NCI-H748 treated with DMSO at 0.1 percent for 48 hours (cell line): ENCODE results near the gene SCN9A.
"Not testable (repeated sequence)": the region's sequence is repeated elsewhere in the genome, so short reads cannot be mapped to it uniquely, and the experiment has no call there.

Experiments used
- DNase-seq: peaks from one replicate; lab custom pipeline; 2025; lab: John Stamatoyannopoulos, UW

Gene SCN9A

DNA sequence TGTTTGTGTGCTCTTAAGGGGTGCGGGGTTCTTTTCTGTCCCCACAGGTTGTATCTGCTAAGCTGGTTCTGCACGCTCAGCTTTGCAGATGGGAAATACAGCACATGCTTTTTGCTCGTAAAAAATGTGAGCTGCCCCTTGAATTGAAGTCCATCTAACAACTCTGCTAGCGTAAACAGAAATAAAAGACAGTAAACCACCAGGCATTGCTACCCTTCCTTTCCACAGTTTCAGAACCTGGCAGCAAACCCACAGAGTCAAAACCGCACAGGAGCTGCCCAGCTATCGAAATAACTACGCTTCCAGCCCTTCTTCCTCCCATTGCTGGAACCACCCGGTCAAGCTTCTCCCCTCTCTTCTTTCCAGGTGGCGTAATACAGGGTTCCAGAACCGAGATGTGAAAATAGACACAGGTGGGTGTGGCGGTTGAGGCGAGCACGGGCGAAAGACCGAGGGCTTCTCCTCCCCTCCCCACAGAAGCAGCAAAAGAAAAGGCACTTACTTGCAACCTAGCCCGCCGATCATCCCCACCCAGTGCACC lies 479 bp downstream of the SCN9A start:
- peak; percentile 91 for DNase-seq

DNA sequence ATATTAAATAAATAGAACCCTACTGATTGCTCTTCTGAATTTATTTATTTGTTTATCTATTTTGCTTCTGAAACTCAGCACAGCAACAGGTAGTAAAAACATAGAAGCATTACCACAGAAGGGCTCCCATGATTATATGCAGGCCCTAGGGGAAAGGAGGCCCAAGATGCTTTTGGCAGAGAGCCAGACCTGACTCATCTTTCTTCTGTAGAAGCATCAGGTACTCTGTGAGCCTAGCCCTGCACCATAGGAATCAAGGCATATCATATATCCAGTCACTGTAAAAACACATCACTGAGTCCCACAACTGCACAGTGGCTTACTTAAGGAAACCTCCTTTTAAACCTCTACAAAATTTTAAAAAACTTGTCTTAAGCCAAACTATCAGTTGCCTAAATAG lies 1.8 kb downstream of the SCN9A start:
- peak; percentile 76 for DNase-seq

DNA sequence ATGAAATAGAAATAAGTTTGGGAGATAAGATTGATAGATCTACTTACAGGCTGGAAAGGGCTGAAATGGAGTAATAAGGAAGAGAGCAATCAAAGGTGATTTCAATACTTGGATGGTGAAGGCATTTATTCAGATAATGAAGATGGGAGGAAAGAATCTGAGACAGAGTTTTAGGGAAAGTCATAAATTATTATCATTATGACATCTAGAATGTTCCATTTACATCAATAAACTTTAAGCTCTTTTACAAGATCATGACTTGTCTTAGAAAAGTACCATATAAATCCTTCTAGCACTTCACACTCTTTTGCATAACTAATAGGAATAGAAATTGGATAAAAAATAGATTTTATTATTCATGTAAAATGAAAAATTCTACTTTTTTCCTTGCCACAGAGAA lies 2.2 kb downstream of the SCN9A start:
- DNase-seq, result no peak

DNA sequence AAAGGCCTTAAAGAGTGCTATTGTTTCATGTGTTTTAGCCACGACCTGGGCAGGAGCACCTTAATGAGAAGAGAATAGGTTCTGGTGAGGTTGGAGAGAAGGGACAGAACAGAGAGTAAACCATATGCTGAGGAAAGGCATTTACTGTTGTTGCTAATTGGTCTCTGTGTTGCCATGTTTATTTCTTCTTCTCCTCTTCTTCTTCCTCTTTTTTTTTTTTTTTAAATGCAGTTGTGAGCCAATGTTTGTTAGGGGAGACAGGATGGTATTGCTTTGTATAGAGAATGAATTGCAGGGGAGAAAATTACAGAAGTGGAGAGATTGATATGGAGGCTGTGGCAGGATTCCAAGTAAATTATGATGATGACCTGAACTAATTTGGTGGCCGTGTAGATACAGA lies 2.6 kb downstream of the SCN9A start:
- DNase-seq, result peak; percentile 74

DNA sequence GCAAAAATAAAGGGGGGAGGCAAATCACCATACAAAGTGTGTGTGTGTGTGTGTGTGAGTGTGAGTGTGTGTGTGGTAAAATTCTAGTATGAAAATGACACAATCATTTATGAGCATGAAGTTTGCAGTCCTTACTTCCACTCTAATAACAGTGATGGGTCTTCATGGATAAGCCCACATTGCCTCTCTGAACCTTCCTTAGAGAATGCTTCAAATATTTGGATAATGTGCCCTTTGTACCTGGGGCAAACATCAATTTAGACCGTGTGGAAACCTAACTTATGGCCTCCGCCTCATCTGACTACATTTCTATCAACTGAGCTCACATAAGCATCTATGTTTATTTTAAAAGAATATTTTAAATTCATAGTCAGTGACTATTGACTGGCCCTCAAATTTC lies 3.7 kb downstream of the SCN9A start:
- no peak for DNase-seq

DNA sequence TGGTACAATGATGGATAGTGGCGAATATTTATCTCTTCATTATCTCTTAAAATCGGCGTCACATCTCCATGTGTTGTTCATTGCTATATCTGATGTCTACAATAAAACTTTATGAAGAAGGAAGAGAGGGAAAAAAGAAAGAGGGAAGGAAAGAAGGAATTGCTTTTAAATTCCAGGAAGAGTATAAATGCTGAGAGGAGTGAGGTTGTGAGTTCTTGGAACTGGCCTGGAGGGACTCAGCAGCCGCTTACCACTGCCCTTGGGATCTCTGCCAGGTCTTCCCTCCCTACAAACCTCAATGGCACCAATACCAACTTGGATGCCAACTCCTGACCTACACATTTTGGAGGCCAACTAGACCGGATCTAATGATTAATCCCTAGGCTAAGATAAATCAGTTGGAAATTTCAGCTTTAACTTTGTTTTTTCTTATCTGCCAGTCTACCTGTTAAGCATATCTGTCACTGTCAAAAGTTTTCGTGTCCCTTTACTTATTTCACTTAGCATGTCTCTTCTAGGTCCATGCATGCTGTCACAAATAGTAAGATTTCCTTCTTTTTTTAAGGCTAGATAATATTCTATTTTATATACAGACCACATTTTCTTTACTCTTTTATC lies 9.8 kb downstream of the SCN9A start:
- no peak for DNase-seq

DNA sequence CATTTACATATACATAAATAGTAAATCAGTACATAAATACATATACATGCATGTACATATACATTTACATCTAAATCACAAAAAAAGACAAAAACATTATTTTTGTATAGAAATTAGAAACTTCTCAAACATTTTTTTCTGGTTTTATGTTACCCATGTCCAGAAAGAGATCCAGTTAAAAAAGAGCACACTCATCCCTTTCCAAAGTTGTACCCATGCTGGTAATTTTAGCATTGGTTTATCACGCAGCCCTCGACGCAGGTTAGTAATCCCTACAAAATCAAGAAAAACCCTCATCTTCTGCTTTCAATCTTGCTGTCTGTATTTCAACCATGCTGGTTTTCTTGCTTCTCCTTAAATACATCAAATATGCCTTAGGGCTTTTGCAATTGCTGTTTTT lies 10.5 kb downstream of the SCN9A start:
- DNase-seq, result no peak

DNA sequence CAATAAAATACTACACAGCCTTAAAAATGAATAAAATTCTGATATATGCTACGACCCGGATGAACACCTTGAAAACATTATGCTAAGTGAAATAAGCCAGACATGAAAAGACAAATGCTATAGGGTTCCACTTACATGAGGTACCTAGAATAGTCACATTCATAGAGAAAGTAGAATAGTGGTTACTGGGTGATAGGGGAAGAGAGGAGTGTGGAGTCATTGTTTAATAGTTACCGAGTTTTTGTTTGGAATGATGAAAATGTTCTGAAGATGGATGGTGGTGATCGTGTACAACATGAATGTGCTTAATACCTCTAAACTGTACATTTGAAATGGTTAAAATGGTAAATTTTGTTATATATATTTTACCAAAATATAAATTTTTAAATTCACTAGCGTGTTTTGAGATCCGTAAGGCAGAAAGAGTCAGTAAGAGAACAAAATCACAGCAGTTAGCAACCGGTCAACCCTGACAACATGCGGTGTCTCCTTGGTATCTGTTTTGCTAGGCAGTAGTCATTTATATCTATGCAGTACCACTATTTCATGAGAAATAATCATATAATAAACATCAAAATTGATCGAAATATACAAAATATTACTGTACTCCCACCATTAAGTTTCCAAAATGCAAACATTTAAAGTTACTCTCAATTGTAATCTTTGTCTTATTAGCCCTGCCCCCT lies 11.1 kb downstream of the SCN9A start:
- DNase-seq, result no peak

DNA sequence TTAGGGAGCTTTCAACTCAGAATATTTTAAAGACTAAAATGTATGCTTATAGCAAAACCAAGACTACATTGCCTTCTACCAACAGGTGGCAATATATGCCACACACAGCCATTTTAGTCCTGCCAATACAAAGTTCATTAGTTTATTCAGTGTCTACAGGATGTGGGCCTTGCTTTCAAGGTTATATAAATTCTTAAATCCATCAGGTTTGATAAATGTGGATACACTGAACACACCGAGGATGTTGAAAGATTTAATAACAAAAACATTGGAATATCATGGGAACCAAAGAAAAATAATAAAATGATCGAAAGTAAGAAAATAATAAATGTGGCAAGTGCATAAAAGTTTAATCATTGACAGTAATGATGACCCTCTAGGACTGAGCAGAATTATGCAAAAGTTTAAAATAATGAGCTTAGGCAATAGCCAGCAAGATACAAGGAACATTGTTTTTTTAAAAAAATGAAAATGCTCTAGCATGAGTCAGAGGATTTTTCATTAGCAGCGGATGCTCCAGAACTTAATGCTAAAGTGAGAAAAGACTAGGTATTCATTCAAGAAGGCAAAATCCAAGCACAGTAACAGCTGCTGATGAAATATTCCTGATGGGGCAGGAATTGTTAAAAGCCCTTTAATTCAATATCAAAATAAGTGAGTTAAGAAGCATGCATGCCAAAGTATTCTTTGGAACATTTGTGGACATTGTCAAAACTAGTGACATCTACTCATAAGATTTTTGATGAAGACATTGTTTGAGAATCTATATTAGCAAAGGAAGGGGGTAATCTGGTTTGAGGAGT lies 14.2 kb downstream of the SCN9A start:
- peak; percentile 31 for DNase-seq

DNA sequence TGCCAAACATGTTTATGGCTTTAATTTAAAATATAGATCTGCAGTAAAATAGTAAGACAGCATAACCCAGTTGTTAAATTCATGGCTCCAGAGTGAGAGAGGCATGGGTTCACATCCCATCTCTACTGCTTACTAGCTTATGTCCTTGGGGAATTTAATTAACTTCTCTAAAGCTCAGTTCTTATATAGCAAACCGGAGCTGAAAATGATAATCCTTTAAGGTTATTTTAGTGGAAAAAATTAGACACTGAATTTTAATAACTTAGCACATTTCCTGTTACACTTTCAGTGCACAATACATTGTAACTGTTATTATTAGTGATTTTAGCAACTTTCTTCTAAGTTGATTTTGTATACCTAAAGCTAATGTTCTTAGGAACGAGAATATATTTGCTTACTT lies 14.8 kb downstream of the SCN9A start:
- DNase-seq, result no peak

DNA sequence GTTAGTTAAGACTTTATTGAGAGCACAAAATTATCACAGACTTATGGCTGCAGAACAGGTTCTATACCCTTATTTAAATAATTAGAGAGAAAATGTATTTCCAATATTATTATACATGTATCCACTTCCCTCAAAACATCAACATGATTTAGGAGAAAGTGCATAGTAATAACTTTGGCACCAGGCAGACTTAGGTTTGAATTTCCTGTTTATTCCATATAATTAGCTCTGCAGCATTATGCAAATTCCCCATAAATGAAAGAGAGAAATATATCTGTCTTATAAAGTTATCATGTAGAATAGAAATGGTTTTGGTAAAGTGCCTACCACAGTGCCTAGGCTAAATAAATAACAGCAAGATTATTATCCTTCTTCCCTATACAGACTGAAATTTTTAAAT lies 15.3 kb downstream of the SCN9A start:
- DNase-seq, result no peak

DNA sequence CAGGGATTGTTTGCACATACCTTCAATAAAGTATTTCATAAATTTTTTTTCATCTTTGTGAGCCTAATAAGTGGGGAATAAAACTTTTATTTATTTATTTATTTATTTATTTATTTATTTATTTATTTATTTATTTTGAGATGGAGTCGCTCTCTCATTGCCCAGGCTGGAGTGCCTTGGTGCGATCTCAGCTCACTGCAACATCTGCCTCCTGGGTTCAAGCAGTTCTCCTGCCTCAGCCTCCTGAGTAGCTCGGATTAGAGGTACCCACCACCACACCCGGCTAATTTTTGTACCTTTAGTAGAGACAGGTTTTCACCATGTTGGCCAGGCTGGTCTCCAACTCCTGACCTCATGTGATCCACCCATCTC lies 17.8 kb downstream of the SCN9A start:
- not testable (repeated sequence) for DNase-seq

DNA sequence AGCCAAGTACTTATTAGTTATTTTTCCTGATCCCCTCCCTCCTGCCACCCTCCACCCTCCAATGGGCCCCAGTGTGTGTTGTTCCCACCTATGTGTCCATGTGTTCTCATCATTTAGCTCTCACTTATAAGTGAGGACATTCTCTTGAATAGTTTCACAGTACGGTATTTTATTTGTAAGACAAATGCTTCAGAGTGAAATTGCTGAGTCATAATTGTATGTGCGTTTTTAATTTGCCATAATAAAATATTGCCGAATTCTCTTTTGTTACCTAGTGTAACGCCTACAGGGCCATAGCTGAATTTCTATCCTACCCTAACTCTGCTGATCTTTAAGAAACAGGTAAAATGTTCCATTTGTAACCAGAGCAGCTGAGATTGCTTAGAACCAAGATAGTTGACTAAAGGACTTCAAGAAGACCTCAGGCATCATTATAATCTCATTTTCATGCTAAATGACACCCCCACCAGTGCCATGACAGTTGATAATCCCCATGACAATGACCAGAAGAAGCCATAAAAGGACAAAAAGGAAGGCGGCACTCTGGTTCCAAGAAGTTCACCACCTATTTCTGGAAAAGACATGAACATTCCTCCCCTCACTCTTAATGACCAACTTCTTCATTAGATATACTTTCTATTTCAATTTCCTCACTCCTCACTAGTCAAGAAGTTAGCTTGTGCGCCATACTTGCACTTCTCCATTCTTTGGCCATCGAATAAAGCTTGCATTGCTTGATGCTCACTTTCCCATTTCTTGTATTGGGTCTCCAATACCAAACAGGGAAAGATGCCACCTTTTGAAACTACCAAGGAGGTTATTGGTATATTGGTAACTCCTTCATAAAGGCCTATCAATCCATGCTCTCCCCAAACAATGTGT lies 18.4 kb downstream of the SCN9A start:
- DNase-seq, result no peak

DNA sequence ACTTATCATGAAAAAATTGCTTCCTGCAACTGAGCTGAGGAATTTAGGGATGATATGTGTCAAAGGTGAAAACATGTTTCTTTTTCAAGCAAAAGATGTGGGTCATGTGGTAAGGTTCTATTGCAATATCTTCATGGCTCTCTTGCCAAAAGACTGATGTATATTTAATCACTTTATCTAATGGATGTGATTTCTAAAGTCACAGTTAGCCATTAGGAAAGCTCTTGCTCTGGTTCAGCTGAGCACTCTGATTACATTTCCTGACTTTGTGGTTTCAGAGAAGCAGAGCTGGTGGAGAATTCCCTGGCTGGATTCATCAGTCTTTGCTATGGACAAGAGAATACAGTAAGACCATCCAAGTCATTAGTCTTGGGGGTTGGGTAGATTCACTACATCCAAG lies 24.4 kb downstream of the SCN9A start:
- DNase-seq, result no peak

DNA sequence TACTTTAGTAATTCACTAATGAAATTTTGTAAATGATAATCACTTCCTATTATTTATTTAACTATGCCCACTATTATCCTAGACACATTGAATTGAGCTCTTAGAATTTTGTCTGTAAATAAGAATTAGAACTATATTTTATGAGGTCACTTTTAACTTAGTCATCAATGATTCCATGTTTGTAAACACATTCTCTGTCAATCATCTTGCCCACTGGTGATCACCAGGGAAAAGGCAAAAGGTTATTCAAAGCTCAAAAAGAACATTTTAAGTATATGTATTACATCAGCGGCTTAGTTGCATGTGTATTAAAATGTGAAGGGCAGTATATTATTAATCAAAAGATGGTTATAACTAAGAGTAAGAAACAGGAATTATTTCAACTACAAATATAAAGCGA lies 25.2 kb downstream of the SCN9A start:
- no peak for DNase-seq

DNA sequence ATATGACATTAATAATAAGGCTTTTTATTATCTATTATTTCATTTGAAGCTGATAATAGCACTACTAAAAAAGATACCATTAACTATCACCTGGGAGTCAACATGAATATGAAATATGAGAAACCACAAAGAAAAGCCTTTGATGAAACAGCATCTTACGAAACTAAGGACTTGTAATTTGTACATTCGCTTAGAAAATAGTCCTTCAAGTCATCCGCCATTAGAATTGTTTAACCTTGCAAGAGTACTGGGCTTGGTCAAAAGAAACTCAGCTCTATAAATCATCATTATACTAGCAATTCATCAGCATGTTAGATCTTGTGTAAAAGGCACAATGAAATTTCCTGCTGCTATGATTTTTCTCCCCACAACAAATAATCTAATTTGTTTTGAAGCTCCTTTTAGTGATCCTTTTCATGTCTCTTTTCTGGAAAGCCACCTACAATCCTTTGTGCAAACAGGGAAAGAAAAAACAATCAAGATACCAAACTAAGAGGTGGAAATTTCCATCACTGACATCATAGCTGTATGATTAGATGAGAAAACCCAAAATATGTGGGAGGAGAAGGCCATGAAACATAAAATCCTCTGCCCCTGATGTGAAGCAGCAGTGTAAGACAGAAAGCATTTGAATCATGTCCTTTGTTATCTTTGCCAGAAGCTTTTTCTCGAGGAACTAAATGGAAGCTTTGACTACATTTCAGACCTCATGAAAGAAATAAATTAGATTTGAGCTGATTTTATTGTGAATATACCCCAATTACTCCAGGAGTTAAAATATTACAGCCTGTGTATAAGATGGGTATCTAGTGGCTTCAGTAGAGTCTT lies 31.2 kb downstream of the SCN9A start:
- no peak for DNase-seq

DNA sequence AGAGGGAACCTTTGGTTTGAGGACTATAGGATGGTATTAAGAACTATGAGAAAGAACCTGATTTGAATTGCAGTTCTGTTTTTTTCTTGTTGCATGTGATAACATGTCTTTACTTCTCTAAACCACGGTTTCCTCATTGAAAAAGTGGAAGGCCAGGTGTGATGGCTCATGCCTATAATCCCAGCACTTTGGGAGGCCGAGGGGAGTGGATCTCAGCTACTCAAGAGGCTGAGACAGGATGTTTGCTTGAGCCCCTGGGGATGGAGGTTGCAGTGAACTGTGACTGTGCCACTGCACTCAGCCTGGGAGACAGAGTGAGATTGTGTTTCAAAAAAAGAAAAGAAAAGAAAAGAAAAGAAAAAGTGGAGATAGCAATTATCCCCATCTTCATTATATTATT lies 32.3 kb downstream of the SCN9A start:
- DNase-seq, result peak; percentile 61

DNA sequence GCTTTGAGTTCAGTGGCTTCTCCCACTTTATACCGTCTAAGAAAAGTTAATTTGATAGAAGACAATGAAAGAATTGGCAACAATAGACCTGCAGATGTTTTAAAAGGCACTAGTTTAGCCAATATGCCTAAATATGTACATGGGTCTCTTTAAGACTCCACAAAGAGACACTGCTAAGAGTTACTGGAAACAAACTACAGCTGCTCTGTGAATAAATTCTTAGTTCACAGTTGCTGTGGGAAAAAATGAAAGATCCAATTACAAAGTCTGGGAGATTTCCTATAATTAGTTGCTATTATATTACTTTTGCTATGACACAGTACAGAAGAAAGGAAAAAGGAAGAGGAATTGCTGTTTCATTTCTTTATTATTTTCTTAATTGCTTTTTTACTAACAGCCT lies 34.3 kb downstream of the SCN9A start:
- DNase-seq, result no peak

DNA sequence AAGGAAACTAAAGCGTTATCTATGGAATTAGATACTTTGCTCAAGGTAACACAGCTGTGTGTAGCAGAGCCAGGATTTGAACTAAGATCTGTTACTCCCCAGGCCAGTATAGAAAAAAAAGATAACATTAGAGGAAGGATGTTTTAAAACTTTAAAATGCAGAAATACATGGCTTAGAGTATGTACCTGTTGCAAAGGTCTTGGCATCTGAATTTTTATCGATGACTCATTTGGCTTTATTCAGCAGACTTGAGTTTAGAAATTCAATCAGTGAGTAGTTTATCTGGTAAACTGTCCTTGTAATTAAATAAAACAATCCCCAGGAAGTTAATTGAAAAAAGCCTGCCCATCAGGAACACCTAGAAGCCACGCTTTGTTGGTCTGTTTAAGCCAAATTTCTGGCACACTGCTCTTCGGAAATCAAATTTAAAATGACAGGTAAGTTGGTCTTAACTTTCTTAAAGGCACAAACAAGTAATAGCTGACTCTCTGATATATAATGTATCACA lies 36.9 kb downstream of the SCN9A start:
- DNase-seq, result no peak

DNA sequence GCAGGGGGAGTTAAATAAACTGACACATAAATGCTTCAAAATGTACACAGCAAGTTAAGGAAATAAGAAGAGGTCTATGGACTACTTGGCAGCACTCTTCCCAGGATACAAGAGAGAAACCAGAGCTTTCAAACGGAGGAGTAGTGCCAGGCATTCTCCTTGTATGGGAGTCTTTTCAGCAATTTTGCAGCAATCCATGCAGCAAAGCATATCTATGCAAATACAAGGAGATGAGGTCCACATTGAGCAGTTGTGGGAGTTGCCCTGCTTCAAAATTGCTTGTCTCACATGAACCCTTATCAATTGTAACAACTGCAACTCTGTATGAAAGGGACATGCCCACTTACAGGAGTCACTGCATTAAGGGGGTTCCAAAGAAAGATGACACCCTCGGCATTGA lies 37.8 kb downstream of the SCN9A start:
- no peak for DNase-seq

DNA sequence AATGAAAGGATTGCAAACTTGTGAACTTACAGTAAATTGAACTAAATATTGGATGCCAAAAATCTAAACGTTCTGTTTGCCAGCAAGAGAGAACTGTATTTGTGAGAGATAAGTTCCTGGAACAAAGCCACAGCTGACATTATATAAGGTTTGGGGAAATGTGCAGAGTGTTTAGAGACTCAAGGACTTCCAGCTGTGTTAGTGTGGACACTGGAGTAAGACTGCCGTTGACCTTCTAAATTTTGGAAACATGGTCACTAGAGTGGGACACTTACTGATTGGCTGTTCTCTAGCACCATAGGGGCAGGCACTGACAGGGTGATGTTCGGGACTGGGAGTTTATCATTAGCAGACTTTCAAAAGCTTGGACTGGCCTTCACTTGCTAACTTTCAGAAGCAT lies 40.5 kb downstream of the SCN9A start:
- no peak for DNase-seq
